ENCODE measurements around the gene VEPH1. TPM values are rescaled to one million over a fixed set of nuclear protein-coding genes. Genes with fewer than 3 reads are reported as not detected.
A peak's percentile ranks its signal among the peaks of the same experiment; 100 is the strongest.

Gene VEPH1
- total RNA-seq, 1 experiment from 2014 or later: 7.7 TPM

DNA sequence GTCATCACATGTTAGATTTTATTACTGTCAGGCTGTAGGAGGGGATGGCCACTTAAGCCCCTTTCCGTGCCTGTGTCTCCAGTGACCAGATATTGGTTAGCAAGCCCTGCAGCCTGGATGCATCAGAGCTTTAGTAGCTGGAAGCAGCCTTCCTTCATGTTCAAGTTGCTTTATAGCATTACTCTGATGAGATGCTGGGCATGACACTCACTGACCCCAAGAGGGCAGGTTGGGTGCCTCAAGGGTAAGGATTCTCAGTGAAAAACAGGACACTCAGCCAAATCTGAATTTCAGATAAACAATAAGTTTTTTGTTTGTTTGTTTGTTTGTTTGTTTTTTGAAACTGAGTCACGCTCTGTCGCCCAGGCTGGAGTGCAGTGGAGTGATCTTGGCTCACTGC is 135.0 kb downstream of the VEPH1 start:
- Histone ChIP-seq H2BK12ac (ENCODE audit: insufficient read length, low read depth, low read length) (no peak overlapping the region), H3K56ac (ENCODE audit: insufficient read length, low read depth, low read length) (no peak overlapping the region), H3K27ac (ENCODE audit: insufficient read length, low read depth, low read length) (no peak overlapping the region), H4K91ac (ENCODE audit: insufficient read length, low read depth, low read length) (no peak overlapping the region), H3K4me2 (ENCODE audit: insufficient read depth, insufficient read length, low read length) (no peak overlapping the region), H3K23me2 (ENCODE audit: insufficient read length, low read depth, low read length, poor library complexity, severe bottlenecking) (no peaks in the 10 kb centered on the region), H4K20me1 (ENCODE audit: control insufficient read depth, insufficient read depth, insufficient read length) (no peaks in the 10 kb centered on the region), H4K5ac (ENCODE audit: insufficient read length, low read depth, low read length) (no peak overlapping the region), H3K79me1 (ENCODE audit: insufficient read depth, low read depth, low read length, poor library complexity, severe bottlenecking) (no peaks in the 10 kb centered on the region), H3K18ac (ENCODE audit: insufficient read length, low read depth, low read length) (no peak overlapping the region), H2AK5ac (ENCODE audit: insufficient read length, low read length) (no peak overlapping the region), H3K4me1 (ENCODE audit: insufficient read depth, low read length) (no peaks in the 10 kb centered on the region), H3T11ph (ENCODE audit: low read length) (no peak overlapping the region), H2BK20ac (ENCODE audit: low read depth, low read length, poor library complexity, severe bottlenecking) (no peak overlapping the region), H4K8ac (replicated peaks; ENCODE audit: insufficient read length, low read depth, low read length) (no peak overlapping the region), H3K14ac (ENCODE audit: insufficient read depth, low read length) (no peak overlapping the region), H3K9ac (ENCODE audit: extremely low read depth, insufficient read length, low read length) (no peak overlapping the region), H2BK120ac (ENCODE audit: low read depth, low read length, poor library complexity, severe bottlenecking) (no peak overlapping the region), H3K9me3 (ENCODE audit: control insufficient read depth, low read depth, low read length) (no peaks in the 10 kb centered on the region), H3K23ac (ENCODE audit: insufficient read length, low read depth, low read length) (no peak overlapping the region), H3K4ac (ENCODE audit: low read depth, low read length) (no peak overlapping the region), H2AFZ (ENCODE audit: low read length) (no peak overlapping the region), H2BK5ac (ENCODE audit: insufficient read length, low read length) (no peak overlapping the region), H3K79me2 (ENCODE audit: insufficient read depth, low read length) (no peaks in the 10 kb centered on the region), H2BK15ac (ENCODE audit: low read depth, low read length) (no peak overlapping the region), H3K27me3 (ENCODE audit: insufficient read depth, low read length) (no peaks in the 10 kb centered on the region)
- no peaks in the 10 kb centered on the region for H3K36me3 Mint-ChIP-seq (ENCODE audit: insufficient read depth in 1 of 3, low read depth in 3 of 3)
- WGBS (ENCODE audit: extremely low coverage, insufficient read length, low lambda C conversion rate): no CpG with 5 or more reads among the region's 3 CpGs
- H3K9me3 Mint-ChIP-seq: no peaks in the 10 kb centered on the region
- H3K27ac Mint-ChIP-seq: no peak overlapping the region
- TF ChIP-seq CTCF (conservative IDR thresholded peaks at IDR 0.05): peak; percentile 44; the same call in 2 of the 3 replicates
- DNase-seq: no peak
- H3K4me1 Mint-ChIP-seq: no peaks in the 10 kb centered on the region
- H3K27me3 Mint-ChIP-seq (ENCODE audit: low read depth): no peaks in the 10 kb centered on the region; the same call in 1 of the 2 replicates
- no peak overlapping the region for H3K4me3 Mint-ChIP-seq
